Ecto neural progenitor cell (in vitro differentiated cells): ENCODE data around the gene ARHGEF40.

Experiments
- DNase-seq: peaks from one replicate; pipeline ENCODE4 v3.0.0-alpha.2; 2018; ENCODE audit warnings: low spot score

The ARHGEF40 gene

GRCh38 chr14:21083565-21084325 is 13.6 kb downstream of the ARHGEF40 start:
- no peak for DNase-seq

DNA sequence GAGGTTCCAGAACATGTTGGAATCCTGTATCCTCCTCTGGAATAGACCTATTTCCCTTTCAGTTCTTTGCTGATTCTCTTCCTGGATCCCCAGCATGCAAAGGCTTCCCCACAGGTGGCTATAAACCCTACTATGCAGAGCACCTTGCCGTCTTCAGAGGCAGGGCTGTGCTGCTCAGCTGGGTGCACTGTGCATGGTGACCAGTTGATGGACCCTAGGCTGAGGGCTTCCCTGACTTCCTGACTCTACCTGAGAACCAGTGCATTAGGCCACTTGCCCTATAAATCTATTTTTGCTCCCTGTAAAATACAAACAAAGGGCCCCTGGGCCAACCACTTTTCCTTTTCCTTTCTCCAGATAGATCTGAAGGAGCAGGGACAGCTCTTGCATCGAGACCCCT is 14.3 kb downstream of the ARHGEF40 start:
- DNase-seq = no peak

DNA sequence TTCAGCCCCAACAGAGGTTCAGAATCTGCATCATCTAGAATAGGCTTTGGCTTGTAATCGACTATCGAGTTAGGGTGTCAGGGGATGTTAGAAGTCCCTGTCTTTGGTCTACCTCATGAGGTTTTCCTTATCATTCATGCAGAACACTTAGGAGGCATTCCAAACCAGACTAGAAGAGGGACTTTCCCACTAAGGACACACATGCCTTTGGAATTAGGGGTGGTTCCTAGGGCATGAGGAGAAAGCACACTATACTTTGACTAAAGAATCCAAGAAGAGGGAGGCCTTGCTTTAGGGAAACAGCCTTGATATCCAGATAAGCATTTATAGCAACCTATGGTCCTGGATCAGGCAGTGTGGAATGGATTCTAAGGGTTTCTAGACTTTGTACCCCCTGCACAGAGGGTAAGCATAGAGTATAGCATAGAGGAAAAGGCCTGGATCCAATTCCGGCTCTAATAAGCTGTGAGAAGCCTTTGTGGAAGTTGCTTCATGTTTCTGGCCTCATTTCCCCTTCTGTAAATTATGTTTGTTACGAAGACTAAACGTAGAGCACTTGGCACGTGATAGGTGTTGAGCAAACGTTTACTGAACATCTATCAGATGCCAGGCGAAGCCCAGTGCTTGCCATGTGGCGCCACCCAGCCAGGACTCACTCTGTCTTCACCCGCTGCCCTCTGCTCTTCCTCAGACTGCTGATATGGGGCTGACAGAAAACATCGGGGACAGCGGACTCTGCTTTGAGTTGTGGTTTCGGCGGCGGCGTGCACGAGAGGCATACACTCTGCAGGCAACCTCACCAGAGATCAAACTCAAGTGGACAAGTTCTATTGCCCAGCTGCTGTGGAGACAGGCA is 15.1 kb downstream of the ARHGEF40 start:
- no peak for DNase-seq

DNA sequence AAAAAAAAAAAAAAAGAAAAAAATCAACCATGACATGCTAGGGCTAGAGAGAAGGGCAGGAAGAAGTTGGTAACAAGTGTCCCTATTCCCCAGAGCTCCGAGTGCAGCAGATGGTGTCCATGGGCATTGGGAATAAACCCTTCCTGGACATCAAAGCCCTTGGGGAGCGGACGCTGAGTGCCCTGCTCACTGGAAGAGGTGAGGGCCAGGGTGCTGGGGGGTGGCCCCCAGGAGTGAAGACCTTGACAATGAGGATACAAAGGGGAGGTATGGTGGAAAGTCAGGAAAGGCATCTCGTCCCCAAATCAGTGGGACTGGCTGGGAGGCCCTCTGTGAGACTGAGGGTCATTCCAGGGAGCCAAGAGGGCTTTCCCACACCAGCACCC is 16.8 kb downstream of the ARHGEF40 start:
- DNase-seq = no peak

GRCh38 chr14:21087294-21088091 is 17.4 kb downstream of the ARHGEF40 start:
- peak; percentile 62 for DNase-seq

GRCh38 chr14:21088687-21089086 is 18.6 kb downstream of the ARHGEF40 start:
- DNase-seq = no peak

GRCh38 chr14:21089271-21089670 is 19.2 kb downstream of the ARHGEF40 start:
- DNase-seq = no peak

- DNase-seq = no peak
Measured at GRCh38 chr14:21089877-21090193, 19.7 kb downstream of the ARHGEF40 start.

GRCh38 chr14:21090194-21090939 is 20.3 kb downstream of the ARHGEF40 start:
- DNase-seq = peak; percentile 72

DNA sequence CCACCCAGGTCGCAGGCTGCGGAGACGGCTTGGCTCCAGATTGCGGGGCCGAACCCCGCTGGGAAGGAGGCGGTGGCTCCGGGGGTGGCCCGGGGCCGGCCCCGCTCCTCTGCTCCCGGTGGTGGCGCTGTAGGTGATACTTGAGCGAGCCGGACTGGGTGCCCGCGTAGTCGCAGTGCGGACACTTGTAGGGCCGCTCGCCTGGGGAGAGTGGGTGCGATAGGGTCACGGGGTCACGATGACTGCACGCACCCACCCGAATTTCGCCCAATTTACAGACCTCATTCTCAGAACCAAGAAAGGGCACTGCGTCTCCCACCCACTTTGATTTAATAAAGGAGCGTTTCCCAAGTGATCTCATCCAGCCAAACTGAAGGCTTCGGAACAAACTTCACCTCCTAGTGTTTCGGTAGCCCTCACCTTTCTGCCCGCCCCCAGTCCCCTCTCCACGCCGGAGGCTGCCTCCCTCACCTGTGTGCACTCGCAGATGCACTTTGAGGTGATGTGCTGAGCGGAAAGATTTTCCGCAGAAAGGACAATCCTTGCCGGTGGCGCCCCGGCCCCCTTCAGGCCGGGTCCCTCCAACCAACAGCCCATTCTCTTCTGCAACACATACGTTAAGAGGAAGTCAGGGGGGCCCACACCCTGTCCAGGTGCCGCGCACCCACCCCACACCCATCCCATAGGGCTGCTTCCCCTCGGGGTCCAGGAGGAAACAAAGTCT is 21.0 kb downstream of the ARHGEF40 start:
- DNase-seq = no peak

GRCh38 chr14:21091821-21092272 is 21.7 kb downstream of the ARHGEF40 start:
- DNase-seq = no peak

DNA sequence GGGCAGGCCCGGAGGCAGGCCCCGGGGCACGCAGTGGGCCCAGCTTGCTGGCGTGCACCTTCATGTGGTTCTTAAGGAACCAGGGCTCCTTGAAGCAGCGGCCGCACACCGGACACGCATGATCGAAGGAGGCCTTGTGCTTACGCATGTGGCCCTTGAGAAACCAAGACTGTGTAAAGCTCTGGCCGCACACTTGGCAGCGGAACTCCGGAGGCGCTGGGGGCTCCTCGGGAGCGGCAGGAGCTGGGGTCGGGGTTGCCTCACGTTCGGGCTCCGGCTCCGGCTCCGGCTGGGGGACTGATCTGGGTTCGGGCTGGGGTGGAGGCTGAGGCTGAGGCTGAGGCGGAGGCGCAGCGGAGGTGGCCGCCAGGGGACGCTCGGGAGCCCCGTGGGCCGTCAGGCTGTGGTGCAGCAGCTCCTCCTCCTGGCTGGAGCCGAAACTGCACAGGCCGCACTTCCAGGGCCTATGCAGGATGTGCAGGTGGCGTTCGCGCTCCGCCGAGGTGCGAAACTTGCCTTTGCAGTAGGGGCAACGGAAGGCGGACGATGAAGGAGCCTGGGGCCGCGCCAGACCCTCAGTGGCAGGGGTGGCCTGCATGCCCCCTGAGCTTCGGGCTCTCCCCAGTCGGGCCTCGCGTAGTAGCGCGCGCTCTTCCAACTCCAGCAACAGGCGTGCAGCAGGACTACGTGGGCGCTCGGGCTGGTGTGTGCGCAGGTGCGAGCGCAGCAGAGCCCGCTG is 22.3 kb downstream of the ARHGEF40 start:
- peak; percentile 93 for DNase-seq

DNA sequence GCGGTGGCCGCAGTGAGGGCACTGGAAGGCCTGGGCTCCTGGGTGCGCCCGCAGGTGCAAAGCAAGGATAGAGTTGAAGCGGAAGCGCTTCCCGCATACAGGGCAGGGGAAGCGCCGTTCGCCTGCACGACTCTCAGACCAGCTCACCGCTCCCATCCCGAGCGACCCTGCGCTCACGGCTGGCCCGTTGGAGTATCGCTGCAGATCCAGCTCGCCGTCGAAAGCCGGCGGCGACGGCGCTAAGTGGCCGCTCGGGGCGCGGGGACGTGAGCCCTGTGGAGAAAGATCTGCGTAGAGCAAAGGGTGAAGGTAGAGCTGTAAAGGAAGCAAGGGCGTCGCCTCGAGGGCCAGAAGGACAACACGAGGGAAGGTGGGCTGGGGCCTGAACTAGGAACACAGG is 22.9 kb downstream of the ARHGEF40 start:
- no peak for DNase-seq

DNA sequence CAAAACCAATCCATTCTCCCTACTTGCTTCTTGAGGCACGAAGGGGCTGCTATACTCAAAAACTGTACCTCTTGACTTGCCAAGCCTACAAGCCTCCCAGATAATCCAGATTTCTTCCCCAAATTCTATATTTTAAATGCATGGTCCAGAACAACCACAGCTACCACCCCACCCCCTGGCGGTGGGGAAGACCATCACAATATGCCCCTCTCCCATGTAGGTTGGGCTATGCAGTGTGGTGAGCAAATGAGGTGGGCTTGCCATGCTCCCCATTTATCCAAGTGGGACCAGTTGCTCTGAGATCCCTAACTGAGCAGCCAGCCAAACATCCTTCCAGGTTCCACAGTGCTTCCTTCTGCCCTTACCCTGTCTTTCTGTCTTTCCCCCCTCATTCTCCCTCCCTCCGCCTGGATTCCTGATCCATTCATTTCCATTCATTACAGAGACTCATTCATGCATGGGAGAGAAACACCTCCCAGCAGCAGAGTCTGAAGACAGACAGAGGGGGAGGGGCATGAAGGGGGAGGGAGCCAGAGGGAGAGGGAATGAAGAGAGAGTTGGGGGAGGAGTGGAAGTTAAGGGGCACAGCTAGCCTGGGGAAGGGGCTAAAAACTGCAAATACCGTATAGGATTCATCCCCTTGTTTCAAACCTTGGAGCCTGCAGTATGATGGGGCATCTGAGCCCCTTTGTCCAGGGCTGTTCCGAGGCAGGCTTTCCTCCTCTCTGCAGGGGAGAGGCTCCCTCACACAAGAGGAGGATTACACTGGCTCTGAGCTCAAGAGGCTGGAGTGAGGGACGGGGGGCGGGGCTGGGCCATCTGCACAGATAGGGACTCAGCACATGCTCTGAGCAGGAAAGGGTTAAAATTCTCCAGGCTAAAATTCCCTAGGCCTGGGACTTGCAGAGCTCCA is 23.9 kb downstream of the ARHGEF40 start:
- DNase-seq = peak; percentile 91

- no peak for DNase-seq
Measured at GRCh38 chr14:21095430-21096205, 25.5 kb downstream of the ARHGEF40 start.

- peak; percentile 30 for DNase-seq
Measured at GRCh38 chr14:21096438-21096837, 26.3 kb downstream of the ARHGEF40 start.

DNA sequence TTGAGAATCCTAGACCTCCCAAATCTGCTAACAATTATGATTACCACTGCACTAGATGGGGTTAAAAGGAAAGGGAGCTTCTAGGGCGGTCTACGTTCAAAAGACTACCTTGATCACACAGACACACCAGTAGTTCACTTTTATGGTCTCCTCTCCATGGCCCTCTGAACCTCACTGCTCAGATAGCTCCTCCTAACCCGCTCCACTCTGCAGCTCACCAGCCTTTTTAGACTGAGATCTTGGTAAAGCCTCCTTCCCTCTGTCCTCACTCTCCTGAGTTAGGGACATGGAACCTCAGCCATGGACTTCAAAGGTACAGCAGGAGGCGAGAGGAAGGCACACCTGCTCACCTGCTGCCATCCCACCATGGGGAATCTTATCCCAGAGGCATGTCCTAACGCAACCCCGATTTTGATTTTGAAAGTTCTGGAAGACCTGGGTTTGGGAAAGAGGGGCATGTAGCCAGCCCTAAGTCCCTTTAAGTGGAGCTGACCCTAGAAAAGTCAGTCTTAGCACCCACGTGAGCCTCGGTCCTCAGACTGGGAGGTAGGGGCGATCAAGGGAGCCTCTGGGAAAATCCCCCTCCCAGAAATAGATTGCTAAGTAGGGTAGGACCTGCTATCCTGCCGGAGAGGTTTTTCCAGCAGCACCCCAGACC is 27.0 kb downstream of the ARHGEF40 start:
- no peak for DNase-seq

- DNase-seq = peak; percentile 72
Measured at GRCh38 chr14:21097636-21098075, 27.6 kb downstream of the ARHGEF40 start.
